Measurements from ENCODE around the gene SNTB2. TPM values are rescaled to one million over a fixed set of nuclear protein-coding genes. Genes with fewer than 3 reads are reported as not detected.
"Not testable (repeated sequence)": the region's sequence is repeated elsewhere in the genome, so short reads cannot be mapped to it uniquely, and the experiment has no call there.

The SNTB2 gene
- polyA plus RNA-seq, 6 donors from 2014 or later: 2.4 to 7.1 (median 4.2) TPM

GRCh38 chr16:69260506-69260905 lies 73.5 kb downstream of the SNTB2 start:
- Mint-ChIP-seq H3K27me3 (no peaks in the 10 kb centered on the region), H3K9me3 (no peaks in the 10 kb centered on the region), H3K4me3 (no peak overlapping the region), H3K27ac (peak overlapping the region in 1 of 6 donors; percentile 7), H3K4me1 (peaks cover 0 to 6% (median 0%) of the 10 kb centered on the region in 3 donors), H3K36me3 (peaks cover 8 to 11% of the 10 kb centered on the region in 2 donors)
- DNase-seq (no peak), ATAC-seq (ENCODE audit: low read depth in 2 of 2) (no peak)

- Mint-ChIP-seq H3K27me3 (no peaks in the 10 kb centered on the region), H3K36me3 (no peaks in the 10 kb centered on the region), H3K27ac (peak overlapping the region in 1 of 6 donors; percentile 66), H3K9me3 (no peaks in the 10 kb centered on the region), H3K4me1 (no peaks in the 10 kb centered on the region), H3K4me3 (peak overlapping the region in 1 of 8 donors; percentile 41)
- DNase-seq (no peak), ATAC-seq (ENCODE audit: low read depth in 2 of 2) (no peak)
Observed at GRCh38 chr16:69266334-69267063, 79.5 kb downstream of the SNTB2 start.

DNA sequence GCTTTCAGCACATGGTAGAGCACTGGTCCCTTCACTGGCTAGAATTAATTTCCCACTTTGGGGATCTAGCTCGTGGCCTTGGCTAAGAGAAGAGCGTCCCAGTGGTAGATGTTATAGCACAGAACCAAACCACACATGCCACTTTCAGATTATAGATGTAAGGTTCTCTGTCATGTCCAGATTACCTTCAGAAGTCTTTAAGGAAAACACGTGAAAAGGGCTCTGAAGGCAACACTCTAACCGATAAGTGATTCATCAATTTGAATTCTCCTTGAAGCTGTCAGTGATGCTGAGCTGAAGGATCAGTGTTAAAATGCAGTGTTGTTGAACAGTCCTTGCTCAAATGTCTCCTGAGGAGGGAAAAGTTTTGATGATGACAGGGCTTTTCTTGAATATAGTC lies 80.7 kb downstream of the SNTB2 start:
- ATAC-seq (ENCODE audit: low read depth in 2 of 2): no peak
- no peak for DNase-seq
- no peak overlapping the region for H3K27ac Mint-ChIP-seq

DNA sequence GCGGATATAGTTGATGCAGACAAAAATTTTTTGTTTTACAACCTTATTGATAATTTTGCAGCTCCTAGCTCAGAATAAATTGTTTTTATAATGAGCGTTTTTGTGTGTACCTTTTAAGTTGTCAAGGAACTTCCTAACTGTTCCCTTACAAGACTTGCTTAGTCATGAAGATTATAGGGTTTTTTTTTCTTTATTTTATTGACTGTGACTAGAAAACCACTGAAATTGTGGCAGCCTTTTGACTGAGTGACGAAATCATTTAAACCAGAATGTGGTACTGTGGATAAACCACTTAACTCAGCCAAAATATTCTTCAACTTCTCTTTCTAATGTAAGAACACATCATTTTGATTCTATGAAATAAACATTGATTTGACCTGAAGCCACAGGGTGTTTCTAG lies 83.4 kb downstream of the SNTB2 start:
- Mint-ChIP-seq H3K27me3 (no peaks in the 10 kb centered on the region), H3K27ac (peak overlapping the region in 2 of 6 donors; percentile 26 to 44), H3K9me3 (no peaks in the 10 kb centered on the region), H3K4me3 (no peak overlapping the region), H3K36me3 (no peaks in the 10 kb centered on the region), H3K4me1 (no peaks in the 10 kb centered on the region)
- ATAC-seq (ENCODE audit: low read depth in 2 of 2) (no peak), DNase-seq (no peak)

More for the DNA sequence above, 80.7 kb downstream of the SNTB2 start:
- no peaks in the 10 kb centered on the region for H3K4me1 Mint-ChIP-seq
- no peaks in the 10 kb centered on the region for H3K36me3 Mint-ChIP-seq
- no peak overlapping the region for H3K4me3 Mint-ChIP-seq
- no peaks in the 10 kb centered on the region for H3K27me3 Mint-ChIP-seq
- H3K9me3 Mint-ChIP-seq: no peaks in the 10 kb centered on the region

DNA sequence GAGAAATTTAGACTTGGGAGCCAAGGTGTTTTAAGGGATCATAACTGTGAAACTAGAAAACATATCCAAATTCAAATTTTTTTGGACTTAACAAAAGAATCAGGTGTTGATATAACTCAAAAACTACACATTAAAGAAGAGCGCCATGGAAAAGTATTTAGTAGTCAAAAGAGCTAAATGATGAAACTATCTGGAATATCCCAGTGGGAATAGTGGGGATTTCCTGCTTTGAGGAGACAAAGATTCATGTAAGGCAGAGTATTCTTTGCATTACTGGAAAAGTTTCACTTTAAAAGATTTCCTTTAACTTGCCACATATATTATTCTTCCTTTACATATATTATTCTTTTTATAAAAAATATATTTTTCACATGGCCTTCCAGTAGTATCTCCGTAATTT lies 83.9 kb downstream of the SNTB2 start:
- Mint-ChIP-seq H3K9me3 (no peaks in the 10 kb centered on the region), H3K4me1 (no peaks in the 10 kb centered on the region), H3K27ac (no peak overlapping the region), H3K4me3 (no peak overlapping the region), H3K36me3 (no peaks in the 10 kb centered on the region), H3K27me3 (no peaks in the 10 kb centered on the region)
- ATAC-seq (ENCODE audit: low read depth in 2 of 2): no peak
- no peak for DNase-seq

- Mint-ChIP-seq H3K36me3 (no peaks in the 10 kb centered on the region), H3K27ac (peak overlapping the region in 2 of 6 donors; percentile 22 to 28), H3K4me3 (no peak overlapping the region), H3K27me3 (no peaks in the 10 kb centered on the region), H3K9me3 (no peaks in the 10 kb centered on the region), H3K4me1 (no peaks in the 10 kb centered on the region)
- DNase-seq: no peak
- ATAC-seq (ENCODE audit: low read depth in 2 of 2): no peak
Observed at GRCh38 chr16:69273009-69273408, 86.0 kb downstream of the SNTB2 start.

- DNase-seq (no peak), ATAC-seq (ENCODE audit: low read depth in 2 of 2) (no peak)
- no peaks in the 10 kb centered on the region for H3K4me1 Mint-ChIP-seq
- no peaks in the 10 kb centered on the region for H3K9me3 Mint-ChIP-seq
- H3K4me3 Mint-ChIP-seq: peak overlapping the region in 1 of 8 donors; percentile 33
- no peaks in the 10 kb centered on the region for H3K27me3 Mint-ChIP-seq
- no peaks in the 10 kb centered on the region for H3K36me3 Mint-ChIP-seq
- peak overlapping the region in 1 of 6 donors; percentile 57 for H3K27ac Mint-ChIP-seq
Observed at GRCh38 chr16:69274699-69275235, 87.8 kb downstream of the SNTB2 start.

- H3K27ac Mint-ChIP-seq: no peak overlapping the region
- H3K36me3 Mint-ChIP-seq: no peaks in the 10 kb centered on the region
- no peak overlapping the region for H3K4me3 Mint-ChIP-seq
- DNase-seq (no peak), ATAC-seq (ENCODE audit: low read depth in 2 of 2) (no peak)
- no peaks in the 10 kb centered on the region for H3K27me3 Mint-ChIP-seq
- no peaks in the 10 kb centered on the region for H3K4me1 Mint-ChIP-seq
- H3K9me3 Mint-ChIP-seq: no peaks in the 10 kb centered on the region
Observed at GRCh38 chr16:69276148-69277115, 89.5 kb downstream of the SNTB2 start.

- ATAC-seq (ENCODE audit: low read depth in 2 of 2) (no peak), DNase-seq (no peak)
- Mint-ChIP-seq H3K27me3 (no peaks in the 10 kb centered on the region), H3K36me3 (no peaks in the 10 kb centered on the region), H3K9me3 (no peaks in the 10 kb centered on the region), H3K4me1 (no peaks in the 10 kb centered on the region), H3K27ac (no peak overlapping the region), H3K4me3 (no peak overlapping the region)
Observed at GRCh38 chr16:69277413-69277812, 90.4 kb downstream of the SNTB2 start.

DNA sequence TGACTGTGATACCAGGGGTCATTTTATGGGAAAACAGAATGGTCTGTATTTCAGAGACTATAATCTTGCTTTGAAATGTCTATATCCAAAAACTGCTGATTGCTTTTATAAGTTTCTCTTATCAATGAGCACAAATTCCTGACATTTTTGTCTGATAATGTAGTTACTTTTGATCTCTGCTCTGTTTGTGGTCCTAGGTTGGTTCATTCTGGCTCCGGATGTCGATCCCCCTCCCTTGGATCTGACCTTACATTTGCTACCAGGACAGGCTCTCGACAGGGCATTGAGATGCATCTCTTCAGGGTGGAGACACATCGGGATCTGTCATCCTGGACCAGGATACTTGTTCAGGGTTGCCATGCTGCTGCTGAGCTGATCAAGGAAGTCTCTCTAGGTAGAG lies 96.9 kb downstream of the SNTB2 start:
- Mint-ChIP-seq H3K27me3 (no peaks in the 10 kb centered on the region), H3K9me3 (no peaks in the 10 kb centered on the region), H3K4me1 (no peaks in the 10 kb centered on the region), H3K4me3 (peak overlapping the region in 1 of 8 donors; percentile 10), H3K36me3 (no peaks in the 10 kb centered on the region), H3K27ac (peak overlapping the region in 1 of 6 donors; percentile 11)
- ATAC-seq (ENCODE audit: low read depth in 2 of 2) (no peak), DNase-seq (no peak)

- no peaks in the 10 kb centered on the region for H3K9me3 Mint-ChIP-seq
- no peaks in the 10 kb centered on the region for H3K27me3 Mint-ChIP-seq
- no peak for ATAC-seq (ENCODE audit: low read depth in 2 of 2)
- no peaks in the 10 kb centered on the region for H3K36me3 Mint-ChIP-seq
- DNase-seq: no peak
- no peak overlapping the region for H3K27ac Mint-ChIP-seq
- H3K4me1 Mint-ChIP-seq: no peaks in the 10 kb centered on the region
- no peak overlapping the region for H3K4me3 Mint-ChIP-seq
Observed at GRCh38 chr16:69285240-69285639, 98.3 kb downstream of the SNTB2 start.

GRCh38 chr16:69286941-69287713 lies 100.2 kb downstream of the SNTB2 start:
- ATAC-seq (ENCODE audit: low read depth in 2 of 2): no peak
- Mint-ChIP-seq H3K4me3 (no peak overlapping the region), H3K27me3 (no peaks in the 10 kb centered on the region), H3K36me3 (no peaks in the 10 kb centered on the region), H3K27ac (peak overlapping the region in 1 of 6 donors; percentile 76), H3K9me3 (no peaks in the 10 kb centered on the region), H3K4me1 (no peaks in the 10 kb centered on the region)
- peak; percentile 54 for DNase-seq

DNA sequence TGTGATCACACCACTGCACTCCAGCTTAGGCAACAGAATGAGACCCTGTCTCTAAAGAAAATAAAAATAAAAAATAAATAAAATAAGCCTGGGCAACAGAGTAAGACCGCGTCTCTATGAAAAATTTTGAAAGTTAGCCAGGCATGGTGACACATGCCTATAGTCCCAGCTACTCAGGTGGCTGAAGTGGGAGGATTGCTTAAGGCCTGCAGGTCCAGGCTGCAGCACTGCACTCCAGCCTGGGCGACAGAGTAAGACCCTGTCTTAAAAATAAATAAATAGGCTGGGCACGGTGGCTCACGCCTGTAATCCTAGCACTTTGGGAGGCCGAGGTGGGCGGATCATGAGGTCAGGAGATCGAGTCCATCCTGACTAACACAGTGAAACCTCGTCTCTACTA lies 104.7 kb downstream of the SNTB2 start:
- H3K27me3 Mint-ChIP-seq; H3K9me3 Mint-ChIP-seq; ATAC-seq (ENCODE audit: low read depth in 2 of 2); H3K36me3 Mint-ChIP-seq; H3K4me3 Mint-ChIP-seq; DNase-seq; H3K27ac Mint-ChIP-seq; H3K4me1 Mint-ChIP-seq: not testable (repeated sequence)

Data from naive B cell (primary cell).